ENCODE results near the gene SNX22.

DNA sequence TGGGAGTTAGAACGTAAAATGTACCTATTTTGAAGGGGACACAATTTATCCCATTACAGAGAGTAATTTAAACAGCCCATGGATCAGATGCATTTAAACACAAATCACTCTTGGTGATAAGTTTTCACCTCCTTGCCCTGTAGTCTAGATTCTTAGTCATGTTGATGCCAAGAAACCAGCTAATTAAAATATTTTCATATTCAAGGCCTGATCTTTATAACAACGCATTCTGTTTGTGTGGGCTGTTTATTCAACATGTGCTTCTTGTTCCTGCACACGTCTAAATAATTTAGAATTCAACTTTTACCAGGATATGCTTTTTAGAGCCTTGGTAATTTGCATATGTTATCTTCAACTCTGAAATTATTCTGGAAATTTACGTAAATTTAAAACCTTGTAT, 29.9 kb upstream of the SNX22 start:
- TF ChIP-seq, protein P1, sequence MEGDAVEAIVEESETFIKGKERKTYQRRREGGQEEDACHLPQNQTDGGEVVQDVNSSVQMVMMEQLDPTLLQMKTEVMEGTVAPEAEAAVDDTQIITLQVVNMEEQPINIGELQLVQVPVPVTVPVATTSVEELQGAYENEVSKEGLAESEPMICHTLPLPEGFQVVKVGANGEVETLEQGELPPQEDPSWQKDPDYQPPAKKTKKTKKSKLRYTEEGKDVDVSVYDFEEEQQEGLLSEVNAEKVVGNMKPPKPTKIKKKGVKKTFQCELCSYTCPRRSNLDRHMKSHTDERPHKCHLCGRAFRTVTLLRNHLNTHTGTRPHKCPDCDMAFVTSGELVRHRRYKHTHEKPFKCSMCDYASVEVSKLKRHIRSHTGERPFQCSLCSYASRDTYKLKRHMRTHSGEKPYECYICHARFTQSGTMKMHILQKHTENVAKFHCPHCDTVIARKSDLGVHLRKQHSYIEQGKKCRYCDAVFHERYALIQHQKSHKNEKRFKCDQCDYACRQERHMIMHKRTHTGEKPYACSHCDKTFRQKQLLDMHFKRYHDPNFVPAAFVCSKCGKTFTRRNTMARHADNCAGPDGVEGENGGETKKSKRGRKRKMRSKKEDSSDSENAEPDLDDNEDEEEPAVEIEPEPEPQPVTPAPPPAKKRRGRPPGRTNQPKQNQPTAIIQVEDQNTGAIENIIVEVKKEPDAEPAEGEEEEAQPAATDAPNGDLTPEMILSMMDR (IDR thresholded peaks at IDR 0.05): no peak
- TF ChIP-seq POLR2A (IDR thresholded peaks at IDR 0.05): no peak

Measured in Peyer's patch (tissue), 4 donors.